ENCODE data around the gene PLA2G2C. TPM values are rescaled to one million over a fixed set of nuclear protein-coding genes. Genes with fewer than 3 reads are reported as not detected.

Gene PLA2G2C
- total and polyA plus RNA-seq, 2 of the 13 experiments (the other 11 are each of a cell fraction or from before 2014, with no cell fraction given) = not detected

- TF ChIP-seq ZNF646 (CRISPR knock-in tag; IDR thresholded peaks at IDR 0.05) (no peak), ZFP36L1 (CRISPR knock-in tag; IDR thresholded peaks at IDR 0.05) (no peak), SMAD9 (CRISPR knock-in tag; IDR thresholded peaks at IDR 0.05) (no peak), E2F1 (CRISPR knock-in tag; IDR thresholded peaks at IDR 0.05) (no peak), HES4 (CRISPR knock-in tag; IDR thresholded peaks at IDR 0.05; ENCODE audit: borderline replicate concordance) (no peak), FOSL1 (CRISPR knock-in tag; IDR thresholded peaks at IDR 0.05; ENCODE audit: borderline replicate concordance) (no peak), SRSF1 (optimal IDR thresholded peaks at IDR 0.05; ENCODE audit: low read depth, low read length) (no peak)
- TF ChIP-seq, protein P1, sequence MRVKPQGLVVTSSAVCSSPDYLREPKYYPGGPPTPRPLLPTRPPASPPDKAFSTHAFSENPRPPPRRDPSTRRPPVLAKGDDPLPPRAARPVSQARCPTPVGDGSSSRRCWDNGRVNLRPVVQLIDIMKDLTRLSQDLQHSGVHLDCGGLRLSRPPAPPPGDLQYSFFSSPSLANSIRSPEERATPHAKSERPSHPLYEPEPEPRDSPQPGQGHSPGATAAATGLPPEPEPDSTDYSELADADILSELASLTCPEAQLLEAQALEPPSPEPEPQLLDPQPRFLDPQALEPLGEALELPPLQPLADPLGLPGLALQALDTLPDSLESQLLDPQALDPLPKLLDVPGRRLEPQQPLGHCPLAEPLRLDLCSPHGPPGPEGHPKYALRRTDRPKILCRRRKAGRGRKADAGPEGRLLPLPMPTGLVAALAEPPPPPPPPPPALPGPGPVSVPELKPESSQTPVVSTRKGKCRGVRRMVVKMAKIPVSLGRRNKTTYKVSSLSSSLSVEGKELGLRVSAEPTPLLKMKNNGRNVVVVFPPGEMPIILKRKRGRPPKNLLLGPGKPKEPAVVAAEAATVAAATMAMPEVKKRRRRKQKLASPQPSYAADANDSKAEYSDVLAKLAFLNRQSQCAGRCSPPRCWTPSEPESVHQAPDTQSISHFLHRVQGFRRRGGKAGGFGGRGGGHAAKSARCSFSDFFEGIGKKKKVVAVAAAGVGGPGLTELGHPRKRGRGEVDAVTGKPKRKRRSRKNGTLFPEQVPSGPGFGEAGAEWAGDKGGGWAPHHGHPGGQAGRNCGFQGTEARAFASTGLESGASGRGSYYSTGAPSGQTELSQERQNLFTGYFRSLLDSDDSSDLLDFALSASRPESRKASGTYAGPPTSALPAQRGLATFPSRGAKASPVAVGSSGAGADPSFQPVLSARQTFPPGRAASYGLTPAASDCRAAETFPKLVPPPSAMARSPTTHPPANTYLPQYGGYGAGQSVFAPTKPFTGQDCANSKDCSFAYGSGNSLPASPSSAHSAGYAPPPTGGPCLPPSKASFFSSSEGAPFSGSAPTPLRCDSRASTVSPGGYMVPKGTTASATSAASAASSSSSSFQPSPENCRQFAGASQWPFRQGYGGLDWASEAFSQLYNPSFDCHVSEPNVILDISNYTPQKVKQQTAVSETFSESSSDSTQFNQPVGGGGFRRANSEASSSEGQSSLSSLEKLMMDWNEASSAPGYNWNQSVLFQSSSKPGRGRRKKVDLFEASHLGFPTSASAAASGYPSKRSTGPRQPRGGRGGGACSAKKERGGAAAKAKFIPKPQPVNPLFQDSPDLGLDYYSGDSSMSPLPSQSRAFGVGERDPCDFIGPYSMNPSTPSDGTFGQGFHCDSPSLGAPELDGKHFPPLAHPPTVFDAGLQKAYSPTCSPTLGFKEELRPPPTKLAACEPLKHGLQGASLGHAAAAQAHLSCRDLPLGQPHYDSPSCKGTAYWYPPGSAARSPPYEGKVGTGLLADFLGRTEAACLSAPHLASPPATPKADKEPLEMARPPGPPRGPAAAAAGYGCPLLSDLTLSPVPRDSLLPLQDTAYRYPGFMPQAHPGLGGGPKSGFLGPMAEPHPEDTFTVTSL (CRISPR knock-in tag; IDR thresholded peaks at IDR 0.05; ENCODE audit: borderline replicate concordance) = no peak
- TF ChIP-seq, protein P2, sequence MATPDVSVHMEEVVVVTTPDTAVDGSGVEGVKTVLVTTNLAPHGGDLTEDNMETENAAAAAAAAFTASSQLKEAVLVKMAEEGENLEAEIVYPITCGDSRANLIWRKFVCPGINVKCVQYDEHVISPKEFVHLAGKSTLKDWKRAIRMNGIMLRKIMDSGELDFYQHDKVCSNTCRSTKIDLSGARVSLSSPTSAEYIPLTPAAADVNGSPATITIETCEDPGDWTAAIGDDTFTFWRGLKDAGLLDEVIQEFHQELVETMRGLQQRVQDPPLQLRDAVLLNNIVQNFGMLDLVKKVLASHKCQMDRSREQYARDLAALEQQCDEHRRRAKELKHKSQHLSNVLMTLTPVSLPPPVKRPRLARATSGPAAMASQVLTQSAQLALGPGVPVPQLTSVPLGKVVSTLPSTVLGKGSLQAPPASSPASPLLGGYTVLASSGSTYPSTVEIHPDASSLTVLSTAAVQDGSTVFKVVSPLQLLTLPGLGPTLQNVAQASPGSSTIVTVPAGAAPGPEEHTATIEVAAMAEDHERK (CRISPR knock-in tag; IDR thresholded peaks at IDR 0.05; ENCODE audit: low read depth) = no peak
Observed at GRCh38 chr1:20126806-20127440, 59.4 kb downstream of the PLA2G2C start (continued).

Measured in HepG2 (cell line).